CD4-positive, alpha-beta T cell treated with Interleukin-1 beta for 1 hour (primary cell): ENCODE data around the gene R3HDML.
A peak's percentile ranks its signal among the peaks of the same experiment; 100 is the strongest.

Experiments
- DNase-seq, 2 donors: peaks; one replicate each; pipeline ENCODE4 v3.0.0-alpha.2; 2020 to 2022

The R3HDML gene

GRCh38 chr20:44367746-44368145 lies 30.9 kb downstream of the R3HDML start:
- DNase-seq, result no peak

GRCh38 chr20:44370639-44371218 lies 33.9 kb downstream of the R3HDML start:
- DNase-seq, result no peak

DNA sequence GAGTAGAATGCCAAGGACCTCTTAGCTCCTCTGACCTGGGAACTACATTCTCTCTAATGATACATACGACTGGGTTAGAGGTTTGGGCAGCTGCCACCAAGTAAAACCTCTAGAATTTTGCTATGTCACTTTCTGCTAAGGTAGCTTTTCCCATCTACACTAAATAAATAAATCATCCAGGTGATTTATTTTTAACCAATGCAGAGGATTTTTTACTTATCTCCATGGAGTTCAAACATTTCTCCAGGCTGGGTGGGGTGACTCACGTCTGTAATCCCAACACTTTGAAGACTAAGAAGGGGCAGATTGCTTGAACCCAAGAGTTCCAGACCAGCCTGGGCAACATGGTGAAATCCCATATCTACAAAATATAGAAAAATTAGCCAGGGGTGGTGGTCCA lies 45.8 kb downstream of the R3HDML start:
- no peak for DNase-seq

GRCh38 chr20:44384423-44385027 lies 47.7 kb downstream of the R3HDML start:
- peak; percentile 75 to 80 for DNase-seq

GRCh38 chr20:44388466-44389023 lies 51.7 kb downstream of the R3HDML start:
- peak; percentile 58 to 67 for DNase-seq

DNA sequence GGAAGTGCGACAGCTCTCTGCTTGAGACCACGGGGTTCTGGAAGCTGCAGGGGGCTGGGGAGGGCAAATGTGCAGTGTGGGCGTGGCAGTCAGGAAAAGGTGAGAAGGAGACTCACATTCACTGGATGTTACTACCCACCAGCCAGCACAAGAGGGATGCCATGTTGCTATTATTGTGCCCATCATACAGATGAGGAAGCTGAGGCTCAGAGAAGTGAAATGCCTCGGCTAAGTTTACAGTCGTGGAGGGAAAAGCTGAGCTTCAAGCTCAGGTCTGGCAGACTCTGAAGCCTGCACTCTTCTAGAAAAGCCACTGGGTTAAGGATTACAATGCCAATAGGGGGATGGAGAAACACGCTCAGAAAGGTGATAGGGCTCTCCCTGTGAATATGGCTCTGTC lies 53.0 kb downstream of the R3HDML start:
- no peak for DNase-seq

DNA sequence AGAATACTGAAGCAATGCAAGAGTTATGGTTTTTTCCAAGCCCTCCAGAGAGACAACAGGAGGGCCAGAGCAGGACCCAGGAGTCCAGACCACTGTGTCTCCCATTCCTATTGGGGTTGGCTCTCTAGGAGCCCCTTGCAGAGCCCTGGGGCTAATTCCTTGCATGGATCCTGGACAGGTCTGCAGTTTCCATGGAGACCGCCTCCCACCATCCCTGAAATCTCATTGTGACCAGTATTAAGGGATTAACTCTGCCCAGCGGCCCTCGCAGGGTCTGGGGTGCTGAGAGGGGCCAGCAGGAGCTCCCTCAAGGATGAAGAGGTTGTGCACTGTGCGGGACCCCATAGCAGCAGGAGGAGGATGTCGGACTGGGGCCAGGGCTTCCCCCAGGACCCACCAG lies 53.4 kb downstream of the R3HDML start:
- DNase-seq, result no peak

DNA sequence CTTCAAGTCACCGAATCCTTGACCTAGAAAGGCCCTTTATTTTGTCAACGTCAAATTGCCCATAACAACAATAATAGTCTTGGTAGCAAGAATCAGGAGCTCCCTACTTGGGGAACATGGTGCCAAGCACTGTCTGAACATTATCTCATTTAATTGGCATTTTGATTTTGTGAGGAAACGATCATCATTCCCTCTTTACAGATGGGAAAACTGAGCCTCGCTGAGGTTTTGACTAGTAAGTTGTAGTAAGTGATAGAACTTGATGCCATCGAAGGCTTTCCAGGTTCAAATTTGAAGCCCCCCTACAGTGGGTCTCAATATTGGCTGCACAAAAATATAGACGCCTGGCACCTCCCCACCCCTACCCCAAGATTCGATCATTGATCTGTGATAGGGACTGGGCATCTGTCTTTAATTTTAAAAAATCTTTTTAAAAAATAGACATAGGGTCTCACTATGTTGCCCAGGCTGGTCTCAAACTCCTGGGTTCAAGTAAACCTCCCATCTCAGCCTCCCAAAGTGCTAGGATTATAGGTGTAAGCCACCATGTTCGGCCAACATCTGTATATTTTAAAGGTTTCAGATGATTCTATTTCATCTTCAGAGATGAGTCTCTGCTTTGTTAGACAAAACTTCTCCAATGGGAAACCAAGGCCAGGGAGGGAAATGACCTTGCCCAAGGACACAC lies 55.4 kb downstream of the R3HDML start:
- DNase-seq, result no peak

GRCh38 chr20:44392776-44393607 lies 56.1 kb downstream of the R3HDML start:
- DNase-seq, result no peak

GRCh38 chr20:44393608-44394451 lies 57.0 kb downstream of the R3HDML start:
- no peak for DNase-seq

DNA sequence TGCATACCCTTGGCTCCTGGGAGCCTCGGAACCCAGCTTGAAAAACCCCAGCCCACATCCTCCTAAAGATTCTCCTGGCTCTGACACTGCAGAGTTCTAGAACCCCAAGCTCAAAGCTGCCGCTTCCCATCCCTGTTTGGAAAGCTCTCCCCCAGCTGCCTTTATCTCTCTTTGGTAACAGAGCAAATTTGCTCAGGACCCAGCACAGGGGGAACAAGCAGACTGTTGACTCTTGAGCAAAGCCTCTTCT lies 57.5 kb downstream of the R3HDML start:
- DNase-seq, result no peak

DNA sequence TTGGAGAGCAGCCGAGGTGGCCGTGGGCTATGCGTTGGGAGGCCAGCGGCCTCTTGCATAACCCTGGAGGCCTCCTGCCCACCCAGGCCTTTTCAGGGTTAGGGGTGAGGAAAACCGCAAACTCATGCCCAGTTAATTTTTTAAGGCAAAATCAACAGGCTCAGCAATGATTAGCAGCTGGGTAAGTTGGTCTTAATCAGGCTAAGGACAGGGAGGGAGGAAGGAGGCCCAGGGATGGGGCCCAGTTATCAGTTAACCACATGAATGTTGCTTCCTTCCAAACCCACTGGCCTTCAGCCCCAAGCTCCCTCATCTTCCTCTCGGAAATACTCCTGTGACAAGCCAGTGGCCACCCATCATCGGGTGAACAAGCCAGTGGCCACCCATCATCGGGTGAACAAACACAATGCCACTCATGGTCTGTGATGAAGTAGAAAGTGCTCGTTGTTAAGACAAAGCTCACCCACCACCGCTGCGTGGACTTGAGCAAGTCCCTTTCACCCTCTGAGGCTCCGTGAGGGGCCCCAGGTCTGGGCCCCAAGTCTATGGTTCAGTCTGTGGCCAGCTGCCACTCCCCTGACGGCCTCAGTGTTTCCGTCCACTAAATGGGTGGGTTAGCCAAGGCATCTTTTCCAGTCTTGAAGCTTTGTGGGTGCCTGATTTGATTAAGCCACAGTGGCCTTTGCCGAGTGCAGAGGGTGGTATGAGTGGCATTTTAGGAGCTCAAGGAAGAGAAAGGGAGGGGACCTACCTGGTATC lies 58.0 kb downstream of the R3HDML start:
- DNase-seq, result no peak

DNA sequence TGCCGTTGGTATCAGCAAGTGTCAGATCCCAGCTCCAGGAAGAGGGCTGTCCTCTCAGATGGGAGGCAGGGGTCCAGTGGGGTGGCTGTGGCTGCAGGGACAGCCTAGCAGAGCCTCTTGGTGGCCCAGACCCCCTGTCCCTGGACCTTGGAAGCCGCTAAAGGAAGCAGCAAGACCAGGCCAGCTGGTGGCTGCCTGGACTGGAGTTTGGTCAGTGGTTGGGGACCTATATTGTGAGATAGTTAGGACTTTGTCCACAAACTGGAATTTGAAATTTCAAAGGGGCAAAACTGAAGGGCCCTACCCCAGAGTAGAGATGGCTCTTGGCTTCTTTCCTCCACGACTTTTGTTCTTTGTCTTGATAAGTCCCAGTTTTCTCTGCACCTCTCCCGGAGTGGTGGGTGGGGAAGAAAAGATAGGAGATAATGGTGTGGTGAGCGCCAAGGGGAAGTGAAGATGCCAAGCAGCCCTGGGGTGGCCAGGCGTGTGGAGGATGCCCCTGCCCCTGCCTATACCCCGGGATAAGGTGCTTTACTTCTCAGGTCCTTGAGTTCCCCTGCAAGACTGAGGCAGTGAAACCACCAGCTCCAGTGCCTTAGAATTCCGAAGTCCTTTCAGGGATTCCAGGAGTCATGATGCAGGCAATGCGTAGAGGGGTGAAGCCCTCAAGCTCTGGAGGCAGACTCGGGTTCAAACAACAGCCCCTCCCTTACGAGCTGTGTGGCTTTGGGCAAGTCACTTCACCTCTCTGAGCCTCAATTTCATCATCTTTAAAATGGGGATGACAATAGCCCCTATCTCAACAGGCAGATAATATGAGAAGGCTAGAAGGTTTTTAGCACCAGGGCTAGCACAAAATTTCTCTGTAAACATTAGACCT lies 58.9 kb downstream of the R3HDML start:
- no peak for DNase-seq

DNA sequence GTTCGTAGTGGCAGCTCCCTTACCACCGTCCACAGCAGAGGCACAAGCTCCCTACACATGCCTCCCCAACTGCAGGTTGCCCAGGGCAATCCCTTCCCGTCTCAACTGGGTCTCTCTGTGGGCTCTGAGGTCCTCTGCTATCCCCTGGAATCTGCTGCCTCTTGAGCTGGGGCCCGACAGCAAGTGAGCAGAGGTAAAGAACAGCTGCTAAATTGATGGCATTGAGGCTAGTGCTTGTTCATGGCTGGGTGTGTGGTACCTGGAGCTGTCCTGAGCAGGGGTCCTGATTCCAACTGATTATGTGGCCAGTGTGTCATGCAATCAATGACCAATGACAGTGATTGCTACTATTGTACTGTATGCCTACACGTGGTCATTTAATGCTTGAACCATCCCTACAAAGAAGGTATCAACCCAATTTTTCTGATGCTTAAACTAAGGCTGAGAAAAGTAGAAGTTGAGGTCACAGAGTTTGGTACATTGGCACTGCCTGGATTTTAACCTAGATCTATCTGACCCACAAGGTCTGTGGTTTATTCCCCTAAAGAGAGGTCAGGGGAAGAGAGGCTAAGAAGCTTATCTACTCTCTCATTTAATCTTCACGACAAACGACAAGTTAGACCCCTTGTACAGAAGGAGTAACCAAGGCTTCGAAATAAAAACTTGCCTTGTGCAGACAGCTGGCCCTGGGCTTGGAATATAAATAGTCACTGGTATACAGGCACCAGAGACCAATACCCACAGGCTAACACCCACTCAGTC lies 59.7 kb downstream of the R3HDML start:
- DNase-seq, result no peak

- no peak for DNase-seq
Observed at GRCh38 chr20:44398335-44398734, 61.5 kb downstream of the R3HDML start.

DNA sequence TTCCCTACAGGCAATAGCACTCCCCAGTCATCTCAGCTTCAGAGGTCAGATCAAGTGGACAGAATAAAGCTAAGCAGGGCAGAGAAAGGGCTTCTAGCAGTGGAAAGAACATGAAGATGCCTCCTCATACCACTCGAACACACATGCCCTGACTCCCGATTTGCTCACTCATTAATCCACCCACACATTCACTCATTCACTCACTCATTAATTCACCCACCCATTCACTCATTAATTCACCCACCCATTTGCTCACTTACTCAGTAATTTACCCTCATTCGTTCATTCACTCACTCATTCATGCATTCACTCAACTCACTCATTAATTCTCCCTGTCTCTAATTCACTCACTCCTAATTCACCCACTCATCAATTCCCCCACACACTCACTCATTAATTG lies 62.6 kb downstream of the R3HDML start:
- DNase-seq, result no peak

DNA sequence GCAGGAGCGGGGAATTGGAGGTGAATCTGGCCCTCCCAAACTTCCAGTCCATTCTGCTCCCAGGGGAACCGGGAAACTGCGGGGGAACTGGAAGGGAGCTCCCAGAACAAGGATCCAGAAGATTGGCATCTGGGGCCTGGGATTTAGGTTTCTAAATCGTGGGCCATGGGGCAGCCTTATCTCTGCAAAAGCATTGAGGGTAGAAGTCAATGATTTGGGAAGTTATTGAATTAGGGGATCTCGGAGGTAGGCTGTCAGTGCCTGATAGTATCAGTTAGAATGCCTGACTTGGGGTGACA lies 63.8 kb downstream of the R3HDML start:
- DNase-seq, result no peak
